Limb (tissue), 2 donors: ENCODE data around the gene ARHGAP26.

Experiments used
- DNase-seq, 2 donors: peaks; one replicate each; pipeline ENCODE4 v3.0.0-alpha.2; 2016; ENCODE audit errors: extremely low spot score in 2 of 2

The ARHGAP26 gene

GRCh38 chr5:142769793-142770649 is at the start of gene ARHGAP26:
Gene ARHGAP26 (plus strand): TSS chr5:142770377. CDS start chr5:142770762, 385 bp downstream.
- peak; percentile 97 for DNase-seq

GRCh38 chr5:142720641-142721271 is 49.4 kb upstream of the ARHGAP26 start:
- no peak for DNase-seq

- DNase-seq = no peak
Observed at GRCh38 chr5:142722146-142722545, 48.0 kb upstream of the ARHGAP26 start.

- DNase-seq = no peak
Observed at GRCh38 chr5:142722896-142723295, 47.3 kb upstream of the ARHGAP26 start.

- no peak for DNase-seq
Observed at GRCh38 chr5:142724821-142725220, 45.4 kb upstream of the ARHGAP26 start.

GRCh38 chr5:142725231-142726187 is 44.7 kb upstream of the ARHGAP26 start:
- DNase-seq = no peak

- DNase-seq = peak in 1 of 2 donors; percentile 82
Observed at GRCh38 chr5:142726188-142726731, 43.9 kb upstream of the ARHGAP26 start.

GRCh38 chr5:142727735-142728047 is 42.5 kb upstream of the ARHGAP26 start:
- no peak for DNase-seq

- DNase-seq = no peak
Observed at GRCh38 chr5:142735323-142736246, 34.6 kb upstream of the ARHGAP26 start.

- DNase-seq = no peak
Observed at GRCh38 chr5:142736247-142736632, 33.9 kb upstream of the ARHGAP26 start.

GRCh38 chr5:142737179-142737578 is 33.0 kb upstream of the ARHGAP26 start:
- DNase-seq = no peak

GRCh38 chr5:142740474-142741242 is 29.5 kb upstream of the ARHGAP26 start:
- DNase-seq = peak in 1 of 2 donors; percentile 61

GRCh38 chr5:142743592-142744441 is 26.4 kb upstream of the ARHGAP26 start:
- DNase-seq = peak in 1 of 2 donors; percentile 75

- no peak for DNase-seq
Observed at GRCh38 chr5:142745268-142745667, 24.9 kb upstream of the ARHGAP26 start.

GRCh38 chr5:142746532-142747433 is 23.4 kb upstream of the ARHGAP26 start:
- DNase-seq = no peak

- no peak for DNase-seq
Observed at GRCh38 chr5:142748132-142748531, 22.0 kb upstream of the ARHGAP26 start.

GRCh38 chr5:142748568-142749249 is 21.5 kb upstream of the ARHGAP26 start:
- no peak for DNase-seq
